Spleen (tissue), 11 donors: Measurements from ENCODE around the gene CASKIN2. TPM values are rescaled to one million over a fixed set of nuclear protein-coding genes. Genes with fewer than 3 reads are reported as not detected.
A peak's percentile ranks its signal among the peaks of the same experiment; 100 is the strongest.

Experiments used
- DNase-seq: peaks from one replicate; pipeline ENCODE4 v3.0.0-alpha.2; 2020
- H3K27ac ChIP-seq, 8 donors: fragments of 200-600 bp; sonication (generic) in 7 of 8; 1 replicate in 4 of 8; 2 replicates in 4 of 8; pipeline versions ENCODE4 v1.5.0 to v1.8.0; 2016 to 2021; ENCODE audit warnings: inconsistent platforms in 4 of 8, mild to moderate bottlenecking in 4 of 8, moderate library complexity in 1 of 8
- H3K27me3 ChIP-seq, 7 donors: fragments of 200-600 bp; sonication (generic) in 6 of 7; replicated peaks in 1 of 7; 1 replicate in 4 of 7; 2 replicates in 3 of 7; pipeline versions ENCODE4 v1.5.0 to v1.8.0; 2016 to 2021; ENCODE audit warnings: inconsistent platforms in 3 of 7, mild to moderate bottlenecking in 1 of 7
- H3K36me3 ChIP-seq, 6 donors: fragments of 200-600 bp; sonication (generic) in 5 of 6; 1 replicate in 4 of 6; 2 replicates in 2 of 6; pipeline versions ENCODE4 v1.5.0 to v1.8.0; 2016 to 2021; ENCODE audit warnings: inconsistent platforms in 2 of 6
- H3K4me1 ChIP-seq, 6 donors: fragments of 200-600 bp; sonication (generic) in 5 of 6; 1 replicate in 3 of 6; 2 replicates in 3 of 6; pipeline versions ENCODE4 v1.5.0 to v1.8.0; 2016 to 2021; ENCODE audit warnings: inconsistent platforms in 3 of 6
- H3K4me3 ChIP-seq, 8 donors: fragments of 200-600 bp; sonication (generic) in 7 of 8; 1 replicate in 4 of 8; 2 replicates in 4 of 8; pipeline versions ENCODE4 v1.5.0 to v1.8.0; 2016 to 2021; ENCODE audit warnings: inconsistent platforms in 4 of 8, mild to moderate bottlenecking in 4 of 8, moderate library complexity in 2 of 8
- H3K9me3 ChIP-seq, 8 donors: fragments of 200-600 bp; sonication (generic) in 7 of 8; 1 replicate in 4 of 8; 2 replicates in 4 of 8; pipeline versions ENCODE4 v1.5.0 to v1.8.0; 2016 to 2021; ENCODE audit warnings: inconsistent platforms in 4 of 8
- POLR2A ChIP-seq, 3 donors: fragments of 450-650 bp; IDR thresholded peaks; one replicate each; pipeline ENCODE4 v1.5.1; 2017; ENCODE audit warnings: antibody characterized with exemption in 3 of 3, mild to moderate bottlenecking in 1 of 3
- POLR2AphosphoS5 ChIP-seq, 3 donors: sonication (generic); formaldehyde crosslinking; IDR thresholded peaks; one replicate each; pipeline ENCODE4 v1.5.1; 2017; ENCODE audit warnings: antibody characterized with exemption in 3 of 3
- WGBS, 5 donors: extraction: QIAGEN DNeasy Blood & Tissue Kit in 3 of 5; methylation state at CpG; one replicate each; pipeline versions ENCODE4 v1.1.5 to v1.1.7; 2013 to 2018; 5-methylcytosine and 5-hydroxymethylcytosine counted together
- intact Hi-C: fragments of 100-400 bp; cut with DNase I; formaldehyde crosslinking; loops from one replicate; pipeline ENCODE4 v1.15.0; 2023; ENCODE audit warnings: low total_unique reads
- polyA plus RNA-seq, 3 donors: library from polyadenylated mRNA; stranded (reverse); fragments of 200-250 nt; gene quantifications; one replicate each; pipeline ENCODE4 v1.2.1, GENCODE V29; 2013
- total RNA-seq, 7 donors: library from RNA; depleted of rRNA in 3 of 7; stranded (reverse); fragments of >200 nt in 3 of 7; fragmentation: NEBNext Ultra II Directional in 4 of 7; extraction: Animal tissue kit (Norgen Biotek cat#: 25700) in 4 of 7; gene quantifications; one replicate each; pipeline versions ENCODE4 v1.1.0 to v1.2.1, GENCODE V29; 2016 to 2021
- TF ChIP-seq, protein P1 (sequence below), 11 experiments: fragments of 200-600 bp in 7 of 11; fragments of 450-650 bp in 4 of 11; sonication (generic) in 4 of 11; IDR thresholded peaks in 8 of 11; conservative IDR thresholded peaks in 3 of 11; 1 replicate in 7 of 11; 2 replicates in 4 of 11; pipeline versions ENCODE4 v1.4.0 to v1.8.0; 2016 to 2021; ENCODE audit warnings: antibody characterized with exemption in 11 of 11, inconsistent platforms in 4 of 11, mild to moderate bottlenecking in 1 of 11
- donor health status: healthy with polysubstance abuse.
- donor health status: DM: no; HTN: no; CAD: no; lungs with moderate emphysema.
- donor health status: DM: no; HTN: no; CAD: no.
- donor health status: Bipolar disorder and iron deficiency.
- donor health status: healthy.
- donor health status: DM: no; HTN: no; CAD: no.
- donor health status: DM: yes; HTN: yes; CAD: no.

CASKIN2 gene
- total and polyA plus RNA-seq, 10 donors = 4.7 to 135 (median 41.9) TPM

DNA sequence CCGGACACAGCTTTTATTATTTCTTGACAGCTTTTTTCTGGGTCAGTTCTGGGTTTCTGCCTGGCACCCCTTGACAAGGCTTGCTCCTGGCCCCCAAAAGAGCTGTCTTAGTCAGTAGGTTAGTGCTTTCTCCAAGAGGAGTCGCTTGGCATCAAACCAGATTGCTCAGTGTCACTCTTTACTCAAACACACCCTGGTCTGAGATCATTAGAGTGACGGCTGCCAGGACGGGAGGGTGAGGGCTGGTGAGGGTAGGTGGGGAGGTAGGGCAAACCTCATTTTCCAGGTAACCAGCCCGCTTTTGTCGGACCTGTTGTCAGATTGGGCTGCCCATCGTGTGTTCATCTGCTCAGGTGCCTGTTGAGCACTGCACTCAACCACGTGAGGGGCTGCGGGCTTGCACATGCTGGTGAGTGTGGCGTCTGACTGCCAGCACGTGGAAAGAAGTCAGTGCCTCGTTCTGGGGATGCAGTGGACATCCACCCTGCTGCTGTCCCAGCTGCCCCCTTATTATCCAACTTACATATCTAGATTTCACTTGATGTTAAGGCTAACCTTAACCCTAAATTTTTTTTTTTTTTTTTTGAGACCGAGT lies 46.5 kb downstream of the CASKIN2 start:
- Histone ChIP-seq H3K36me3 (peaks cover 0 to 29% (median 18%) of the 10 kb centered on the region in 6 donors), H3K4me3 (no peak overlapping the region), H3K27me3 (no peaks in the 10 kb centered on the region), H3K27ac (peak overlapping the region in 6 of 8 donors; percentile 23 to 62 (median 40)), H3K9me3 (no peaks in the 10 kb centered on the region), H3K4me1 (peaks cover 0 to 16% (median 9%) of the 10 kb centered on the region in 6 donors)
- intact Hi-C loops = no loop called here
- WGBS, 5 donors = 90 to 94% (median 92%) methylated on average over 13 of the region's 13 CpGs
- DNase-seq = no peak
- TF ChIP-seq POLR2AphosphoS5 (IDR thresholded peaks at IDR 0.05) = no peak
- TF ChIP-seq, protein P1, sequence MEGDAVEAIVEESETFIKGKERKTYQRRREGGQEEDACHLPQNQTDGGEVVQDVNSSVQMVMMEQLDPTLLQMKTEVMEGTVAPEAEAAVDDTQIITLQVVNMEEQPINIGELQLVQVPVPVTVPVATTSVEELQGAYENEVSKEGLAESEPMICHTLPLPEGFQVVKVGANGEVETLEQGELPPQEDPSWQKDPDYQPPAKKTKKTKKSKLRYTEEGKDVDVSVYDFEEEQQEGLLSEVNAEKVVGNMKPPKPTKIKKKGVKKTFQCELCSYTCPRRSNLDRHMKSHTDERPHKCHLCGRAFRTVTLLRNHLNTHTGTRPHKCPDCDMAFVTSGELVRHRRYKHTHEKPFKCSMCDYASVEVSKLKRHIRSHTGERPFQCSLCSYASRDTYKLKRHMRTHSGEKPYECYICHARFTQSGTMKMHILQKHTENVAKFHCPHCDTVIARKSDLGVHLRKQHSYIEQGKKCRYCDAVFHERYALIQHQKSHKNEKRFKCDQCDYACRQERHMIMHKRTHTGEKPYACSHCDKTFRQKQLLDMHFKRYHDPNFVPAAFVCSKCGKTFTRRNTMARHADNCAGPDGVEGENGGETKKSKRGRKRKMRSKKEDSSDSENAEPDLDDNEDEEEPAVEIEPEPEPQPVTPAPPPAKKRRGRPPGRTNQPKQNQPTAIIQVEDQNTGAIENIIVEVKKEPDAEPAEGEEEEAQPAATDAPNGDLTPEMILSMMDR (IDR thresholded peaks at IDR 0.05 in 8 of 11, conservative IDR thresholded peaks at IDR 0.05 in 3 of 11) = no peak
- TF ChIP-seq POLR2A (IDR thresholded peaks at IDR 0.05) = no peak

DNA sequence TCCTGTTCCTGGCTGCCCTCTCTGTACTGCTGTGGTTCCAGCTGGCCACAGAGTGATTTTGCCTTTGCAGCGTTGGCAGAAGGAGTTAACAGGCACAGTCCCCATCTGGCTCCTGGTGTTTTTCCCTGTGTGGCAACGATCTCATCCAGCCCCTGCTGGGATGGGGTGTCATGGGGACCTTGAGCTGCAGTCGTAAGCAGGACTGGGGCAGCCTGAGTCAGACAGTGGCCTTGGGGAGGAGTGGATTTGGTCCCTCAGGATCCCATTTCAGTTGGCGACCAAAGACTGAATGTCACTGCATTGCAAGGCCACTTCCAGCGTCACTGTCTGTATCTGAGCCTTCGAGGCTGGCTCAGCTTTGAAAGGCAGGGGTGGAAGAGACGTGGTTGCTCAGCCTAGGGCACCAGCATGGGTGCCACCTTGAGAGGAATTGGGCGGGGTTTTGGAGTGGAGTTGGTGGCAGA lies 47.0 kb downstream of the CASKIN2 start:
- 63 to 83% (median 71%) methylated on average over 7 to 8 of the region's 8 CpGs for WGBS, 5 donors
- H3K4me3 ChIP-seq = no peak overlapping the region
- no peaks in the 10 kb centered on the region for H3K27me3 ChIP-seq
- no peak for DNase-seq
- no peaks in the 10 kb centered on the region for H3K9me3 ChIP-seq
- peaks cover 0 to 16% (median 9%) of the 10 kb centered on the region in 6 donors for H3K4me1 ChIP-seq
- peaks cover 0 to 23% (median 16%) of the 10 kb centered on the region in 6 donors for H3K36me3 ChIP-seq
- intact Hi-C loops = no loop called here
- H3K27ac ChIP-seq = peak overlapping the region in 6 of 8 donors; percentile 23 to 62 (median 40)
- TF ChIP-seq POLR2A (IDR thresholded peaks at IDR 0.05) (no peak), POLR2AphosphoS5 (IDR thresholded peaks at IDR 0.05) (peak in 1 of 3 donors; percentile 29)

DNA sequence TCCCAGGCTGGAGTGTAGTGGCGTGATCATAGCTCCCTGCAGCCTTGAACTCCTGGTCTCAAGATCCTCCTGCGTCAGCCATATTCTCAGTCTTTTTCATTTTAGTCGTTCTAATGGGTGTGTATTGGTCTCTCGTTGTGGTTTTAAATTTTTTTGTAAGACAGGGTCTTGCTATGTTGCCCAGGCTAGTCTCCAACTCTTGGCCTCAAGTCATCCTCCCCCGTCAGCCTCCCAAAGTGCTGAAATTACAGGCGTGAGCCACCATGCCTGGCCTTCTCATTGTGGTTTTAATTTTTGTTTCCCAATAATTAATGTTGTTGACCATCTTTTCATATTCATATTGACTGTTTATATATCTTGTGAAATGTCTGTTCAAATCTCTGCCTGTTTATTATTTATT lies 50.3 kb downstream of the CASKIN2 start:
- TF ChIP-seq, protein P1 (IDR thresholded peaks at IDR 0.05 in 8 of 11, conservative IDR thresholded peaks at IDR 0.05 in 3 of 11) = no peak
- no peak for TF ChIP-seq POLR2A (IDR thresholded peaks at IDR 0.05)
- TF ChIP-seq POLR2AphosphoS5 (IDR thresholded peaks at IDR 0.05) = no peak
- WGBS, 5 donors = 90 to 96% (median 92%) methylated on average over 6 of the region's 6 CpGs
- Histone ChIP-seq H3K4me1 (peaks cover 0 to 24% (median 11%) of the 10 kb centered on the region in 6 donors), H3K9me3 (no peaks in the 10 kb centered on the region), H3K4me3 (no peak overlapping the region), H3K36me3 (peaks cover 0 to 4% (median 0%) of the 10 kb centered on the region in 6 donors), H3K27me3 (no peaks in the 10 kb centered on the region), H3K27ac (no peak overlapping the region)
- DNase-seq = no peak
- intact Hi-C loops = no loop called here

DNA sequence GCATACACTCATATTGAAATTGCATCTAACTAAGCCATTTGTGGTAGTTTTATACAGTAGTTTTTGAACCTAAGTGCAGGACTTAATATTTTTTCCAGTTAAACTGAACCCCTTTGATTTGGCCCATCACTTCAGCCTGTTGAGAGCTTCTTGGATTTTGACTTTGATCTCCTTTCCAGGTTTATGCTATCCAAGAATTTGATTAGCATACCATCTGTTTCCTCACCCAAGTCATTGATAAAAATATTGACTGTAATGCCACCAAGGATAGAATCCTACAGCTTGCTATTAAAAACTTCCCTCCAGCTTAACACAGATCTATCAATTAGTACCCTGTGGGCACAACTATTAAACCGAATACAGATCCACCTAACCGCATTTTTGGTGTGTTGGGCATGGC lies 51.7 kb downstream of the CASKIN2 start:
- Histone ChIP-seq H3K9me3 (no peaks in the 10 kb centered on the region), H3K4me3 (no peak overlapping the region), H3K27ac (no peak overlapping the region), H3K27me3 (no peaks in the 10 kb centered on the region), H3K36me3 (no peaks in the 10 kb centered on the region), H3K4me1 (peaks cover 0 to 31% (median 19%) of the 10 kb centered on the region in 6 donors)
- TF ChIP-seq, protein P1 (IDR thresholded peaks at IDR 0.05 in 8 of 11, conservative IDR thresholded peaks at IDR 0.05 in 3 of 11) = no peak
- intact Hi-C loops = no loop called here
- 91 to 100% (median 95%) methylated on average over 2 of the region's 2 CpGs for WGBS, 5 donors
- DNase-seq = no peak
